HCT116 (cell line): ENCODE results near the gene TFCP2L1. TPM values are rescaled to one million over a fixed set of nuclear protein-coding genes. Genes with fewer than 3 reads are reported as not detected.

Experiments
- ATAC-seq: fragments of 200-7000 bp; cut with Tn5 transposase; 2 replicates; pipeline ENCODE4 v1.9.1; 2020; ENCODE audit warnings: mild to moderate bottlenecking, moderate library complexity
- BruUV-seq: library from RNA; stranded (reverse); fragments of 400-500 nt; replicated peaks from 2 replicates; lab custom pipeline; 2021; lab: Mats Ljungman, UMichigan
- CTCF ChIA-PET: fragments of 300-600 bp; sonication (Branson Sonifier 250); formaldehyde crosslinking; loops from one replicate; lab custom pipeline; 2021; ENCODE audit warnings: antibody characterized with exemption; lab: Charles Lee
- POLR2A ChIA-PET: fragments of 300-600, 350-600 bp; sonication (Branson Sonifier 250); formaldehyde crosslinking; loops from one replicate; lab custom pipeline; 2021; ENCODE audit warnings: antibody characterized with exemption; lab: Charles Lee
- RAD21 ChIA-PET, 2 experiments: fragments of 300-600 bp; sonication (Branson Sonifier 250); formaldehyde crosslinking; loops; one replicate each; lab custom pipeline; 2023; ENCODE audit warnings: low total read pairs in 2 of 2; ENCODE audit not compliant: uncharacterized antibody in 2 of 2, unreplicated experiment in 2 of 2, low non-redundant PET in 1 of 2; lab: Charles Lee
- DNase-seq: peaks from one replicate; pipeline ENCODE4 v3.0.0-alpha.2; 2010; ENCODE audit warnings: low read depth, low spot score
- H2AFZ ChIP-seq: fragments of 200-600 bp; shearing (Covaris generic), sonication (generic); 2 replicates; pipeline ENCODE4 v1.6.1; 2017; ENCODE audit warnings: low read depth, mixed run types, mixed read lengths, antibody characterized with exemption, low read length; ENCODE audit not compliant: poor library complexity, severe bottlenecking
- H3K27ac ChIP-seq: 2 replicates; pipeline ENCODE4 v1.5.1; 2012; ENCODE audit warnings: low read depth, low read length
- H3K27me3 ChIP-seq: fragments of 200-600 bp; sonication (generic); 2 replicates; pipeline ENCODE4 v1.6.1; 2016; ENCODE audit warnings: mixed run types, low read length, mixed read lengths; ENCODE audit not compliant: insufficient read depth
- H3K36me3 ChIP-seq, 2 experiments: fragments of 200-500 bp in 1 of 2; fragments of 200-600 bp in 1 of 2; sonication (Bioruptor generic) in 1 of 2; sonication (generic) in 1 of 2; 2 replicates each; pipeline versions ENCODE4 v1.5.1 to v1.6.1; 2014 to 2016; ENCODE audit warnings: low read length in 2 of 2, inconsistent platforms in 1 of 2, mixed read lengths in 1 of 2, mixed run types in 1 of 2; ENCODE audit not compliant: insufficient read depth in 2 of 2, control insufficient read depth in 1 of 2
- H3K4me1 ChIP-seq, 2 experiments: fragments of 200-600 bp in 1 of 2; sonication (generic) in 1 of 2; 2 replicates each; pipeline versions ENCODE4 v1.5.1 to v1.6.1; 2012 to 2017; ENCODE audit warnings: low read length in 2 of 2, inconsistent platforms in 1 of 2, mild to moderate bottlenecking in 1 of 2, mixed read lengths in 1 of 2, mixed run types in 1 of 2, moderate library complexity in 1 of 2; ENCODE audit not compliant: insufficient read depth in 2 of 2, control insufficient read depth in 1 of 2
- H3K4me2 ChIP-seq: fragments of 200-600 bp; sonication (generic); 2 replicates; pipeline ENCODE4 v1.6.1; 2017; ENCODE audit warnings: mixed run types, low read length, mixed read lengths
- H3K4me3 ChIP-seq, 2 experiments: fragments of 200-600 bp in 1 of 2; sonication (generic) in 1 of 2; replicated peaks in 1 of 2; 2 replicates each; pipeline ENCODE4 v1.5.1; 2011 to 2016; ENCODE audit warnings: low read length in 2 of 2, control low read depth in 1 of 2, low read depth in 1 of 2, mild to moderate bottlenecking in 1 of 2, mixed read lengths in 1 of 2, mixed run types in 1 of 2
- H3K79me2 ChIP-seq: fragments of 200-600 bp; sonication (generic); 2 replicates; pipeline ENCODE4 v1.6.1; 2017; ENCODE audit warnings: mild to moderate bottlenecking, mixed run types, low read length, moderate library complexity, mixed read lengths; ENCODE audit not compliant: insufficient read depth
- H3K9ac ChIP-seq: fragments of 200-600 bp; sonication (generic); 2 replicates; pipeline ENCODE4 v1.6.1; 2016; ENCODE audit warnings: low read length, mixed read lengths
- H3K9me2 ChIP-seq: fragments of 200-600 bp; sonication (generic), shearing (Covaris generic); 2 replicates; pipeline ENCODE4 v1.6.1; 2017; ENCODE audit warnings: mixed run types, mild to moderate bottlenecking, moderate library complexity; ENCODE audit not compliant: insufficient read depth
- H3K9me3 ChIP-seq, 2 experiments: fragments of 200-500 bp in 1 of 2; fragments of 200-600 bp in 1 of 2; sonication (Bioruptor generic) in 1 of 2; sonication (generic) in 1 of 2; 2 replicates each; pipeline ENCODE4 v1.6.1; 2014 to 2017; ENCODE audit warnings: low read length in 2 of 2, mixed read lengths in 2 of 2, inconsistent platforms in 1 of 2, low read depth in 1 of 2, mild to moderate bottlenecking in 1 of 2, mixed run types in 1 of 2, moderate library complexity in 1 of 2; ENCODE audit not compliant: control insufficient read depth in 1 of 2, insufficient read depth in 1 of 2
- H4K20me1 ChIP-seq: fragments of 200-600 bp; sonication (generic), shearing (Covaris generic); 2 replicates; pipeline ENCODE4 v1.6.1; 2017; ENCODE audit warnings: mixed run types, mild to moderate bottlenecking, moderate library complexity; ENCODE audit not compliant: insufficient read depth
- ATF3 ChIP-seq: IDR thresholded peaks from 2 replicates; pipeline ENCODE4 v1.6.1; 2012
- CBX3 ChIP-seq: IDR thresholded peaks from 2 replicates; pipeline ENCODE4 v1.6.1; 2012; ENCODE audit warnings: low read depth
- ELF1 ChIP-seq: IDR thresholded peaks from 2 replicates; pipeline ENCODE4 v1.6.1; 2012; ENCODE audit warnings: low read depth, borderline replicate concordance
- EZH2 ChIP-seq: fragments of 200-600 bp; sonication (generic); IDR thresholded peaks from 2 replicates; pipeline ENCODE4 v1.6.1; 2017; ENCODE audit warnings: antibody characterized with exemption, mixed run types
- JUND ChIP-seq: IDR thresholded peaks from 2 replicates; pipeline ENCODE4 v1.6.1; 2012
- RAD21 ChIP-seq: IDR thresholded peaks from 2 replicates; pipeline ENCODE4 v1.6.1; 2012; ENCODE audit warnings: low read depth, mild to moderate bottlenecking
- REST ChIP-seq: IDR thresholded peaks from 2 replicates; pipeline ENCODE4 v1.6.1; 2012; ENCODE audit warnings: low read depth
- SRF ChIP-seq: IDR thresholded peaks from 2 replicates; pipeline ENCODE4 v1.6.1; 2012; ENCODE audit warnings: low read depth
- TCF7L2 ChIP-seq: IDR thresholded peaks from 2 replicates; pipeline ENCODE4 v1.7.0; 2011; ENCODE audit warnings: borderline replicate concordance, inconsistent platforms; ENCODE audit not compliant: insufficient read depth, insufficient read length; ENCODE audit errors: extremely low read depth
- ZFX ChIP-seq: fragments of 450-650 bp; IDR thresholded peaks from 2 replicates; pipeline ENCODE4 v1.6.1; 2017
- ZNF274 ChIP-seq: fragments of 200-500 bp; sonication (Bioruptor generic); IDR thresholded peaks from 2 replicates; pipeline ENCODE4 v1.6.1; 2014; ENCODE audit warnings: mild to moderate bottlenecking, low read depth, low read length, inconsistent platforms
- intact Hi-C: fragments of 100-400 bp; cut with micrococcal nuclease; formaldehyde crosslinking; loops from 2 replicates; pipeline ENCODE4 v1.10.0; 2022
- total RNA-seq: library from RNA; stranded (reverse); gene quantifications from one replicate; pipeline ENCODE4 v1.2.1, GENCODE V29; 2021; ENCODE audit not compliant: unreplicated experiment

TFCP2L1 gene
- total RNA-seq, 1 experiment from 2014 or later = 8.4 TPM

GRCh38 chr2:121234144-121234543, 50.9 kb downstream of the TFCP2L1 start (continued):
- TF ChIP-seq REST (no peak), SRF (no peak), TCF7L2 (no peak), ELF1 (no peak), ATF3 (no peak), JUND (no peak)

- POLR2A ChIA-PET = no interaction called here
- no peaks in the 10 kb centered on the region for H4K20me1 ChIP-seq
- H3K9ac ChIP-seq = no peak overlapping the region
- no TSS peak for BruUV-seq
- no peaks in the 10 kb centered on the region for H3K27me3 ChIP-seq
- H3K4me2 ChIP-seq = no peak overlapping the region
- H3K9me3 ChIP-seq = no peaks in the 10 kb centered on the region
- RAD21 ChIA-PET = no interaction called here
- intact Hi-C loops = no loop called here
- no peak overlapping the region for H3K27ac ChIP-seq
- DNase-seq (no peak), ATAC-seq (no peak)
- no peaks in the 10 kb centered on the region for H3K36me3 ChIP-seq
- H3K9me2 ChIP-seq = no peaks in the 10 kb centered on the region
- no peak overlapping the region for H3K4me3 ChIP-seq
- TF ChIP-seq JUND (no peak), RAD21 (no peak), ELF1 (no peak), CBX3 (no peak), ZFX (no peak), SRF (no peak), EZH2 (no peak), ZNF274 (no peak)
- no peak overlapping the region for H2AFZ ChIP-seq
- CTCF ChIA-PET = no interaction called here
- H3K79me2 ChIP-seq = no peaks in the 10 kb centered on the region
- H3K4me1 ChIP-seq = peaks cover 0 to 9% of the 10 kb centered on the region in 2 experiments; a peak in 2 of 4 replicates
These were observed 51.4 kb downstream of the TFCP2L1 start for GRCh38 chr2:121233486-121234110.
